Fibroblast of pulmonary artery (primary cell): ENCODE data around the gene JMJD8.
A peak's percentile ranks its signal among the peaks of the same experiment; 100 is the strongest.

Experiments used
- DNase-seq: peaks from one replicate; pipeline ENCODE4 v3.0.0-alpha.2; 2010; ENCODE audit warnings: low read depth
- H3K4me3 ChIP-seq: replicated peaks from 2 replicates; pipeline ENCODE4 v1.5.1; 2011; ENCODE audit warnings: low read depth, mild to moderate bottlenecking, control low read depth, low read length, moderate library complexity
- CTCF ChIP-seq: IDR thresholded peaks from 2 replicates; pipeline ENCODE4 v1.5.1; 2011; ENCODE audit warnings: mild to moderate bottlenecking, control low read depth, low read length, inconsistent platforms; ENCODE audit errors: missing control alignments

Gene JMJD8

GRCh38 chr16:672371-672770, 11.8 kb downstream of the JMJD8 start:
- H3K4me3 ChIP-seq: no peak overlapping the region
- TF ChIP-seq CTCF: no peak
- no peak for DNase-seq

- DNase-seq: no peak
- no peak for TF ChIP-seq CTCF
- no peak overlapping the region for H3K4me3 ChIP-seq
Observed at GRCh38 chr16:671353-672131, 12.6 kb downstream of the JMJD8 start.

GRCh38 chr16:670485-671352, 13.4 kb downstream of the JMJD8 start:
- no peak for TF ChIP-seq CTCF
- DNase-seq: no peak
- no peak overlapping the region for H3K4me3 ChIP-seq

GRCh38 chr16:669666-670065, 14.5 kb downstream of the JMJD8 start:
- no peak for TF ChIP-seq CTCF
- no peak for DNase-seq
- peak overlapping the region; percentile 79 for H3K4me3 ChIP-seq

- DNase-seq: no peak
- no peak for TF ChIP-seq CTCF
- H3K4me3 ChIP-seq: peak overlapping the region; percentile 79
Observed at GRCh38 chr16:668519-669171, 15.5 kb downstream of the JMJD8 start.

- peak; percentile 34 for TF ChIP-seq CTCF
Observed at GRCh38 chr16:667780-668518, 16.2 kb downstream of the JMJD8 start, which contains the start of gene RHOT2. TSS of gene RHOT2 (plus strand) at chr16:668132. CDS start at chr16:668200, 68 bp downstream.

More at GRCh38 chr16:667780-668518, 16.2 kb downstream of the JMJD8 start, which contains the start of gene RHOT2:
- peak; percentile 90 for DNase-seq
- peak within 1 kb of the TSS; percentile 79 for H3K4me3 ChIP-seq
